Right cardiac atrium (tissue), 5 donors: ENCODE data around the gene SOCS6. TPM values are rescaled to one million over a fixed set of nuclear protein-coding genes. Genes with fewer than 3 reads are reported as not detected.
"Not testable (repeated sequence)": the region's sequence is repeated elsewhere in the genome, so short reads cannot be mapped to it uniquely, and the experiment has no call there.

ENCODE experiments used
- ATAC-seq, 2 donors: fragments of 200-7000 bp; cut with Tn5 transposase; one replicate each; pipeline versions ENCODE4 v1.8.0 to v1.9.1; 2020; ENCODE audit warnings: moderate library complexity in 2 of 2, mild to moderate bottlenecking in 1 of 2
- DNase-seq, 3 donors: peaks; one replicate each; pipeline ENCODE4 v3.0.0-alpha.2; 2020
- H3K27ac ChIP-seq: one replicate; pipeline ENCODE4 v1.5.1; 2013; ENCODE audit warnings: mild to moderate bottlenecking, low read length, control low read depth, moderate library complexity
- H3K27me3 ChIP-seq: one replicate; pipeline ENCODE4 v1.6.1; 2013; ENCODE audit not compliant: control insufficient read depth, insufficient read depth
- H3K4me1 ChIP-seq: one replicate; pipeline ENCODE4 v1.6.1; 2013; ENCODE audit warnings: low read length; ENCODE audit not compliant: control insufficient read depth, insufficient read depth
- H3K4me3 ChIP-seq: one replicate; pipeline ENCODE4 v1.5.1; 2013; ENCODE audit warnings: low read length, control low read depth
- H3K9me3 ChIP-seq: one replicate; pipeline ENCODE4 v1.6.1; 2013; ENCODE audit warnings: low read length; ENCODE audit not compliant: control insufficient read depth
- WGBS: extraction: QIAGEN DNeasy Blood & Tissue Kit; methylation state at CpG from one replicate; pipeline ENCODE4 v1.1.7; 2013; 5-methylcytosine and 5-hydroxymethylcytosine counted together
- intact Hi-C, 4 donors: fragments of 100-400 bp; cut with DNase I; formaldehyde crosslinking; loops; one replicate each; pipeline versions ENCODE4 v1.11.0 to v1.14.0; 2022 to 2023
- polyA plus RNA-seq: library from polyadenylated mRNA; stranded (reverse); fragments of 200-250 nt; gene quantifications from one replicate; pipeline ENCODE4 v1.2.3, GENCODE V29; 2013
- total RNA-seq, 4 donors: library from RNA; stranded (reverse); fragmentation: NEBNext Ultra II Directional; extraction: Animal tissue kit (Norgen Biotek cat#: 25700); gene quantifications; one replicate each; pipeline ENCODE4 v1.2.1, GENCODE V29; 2021
- donor health status: healthy with polysubstance abuse.
- donor health status: DM: no; HTN: yes; CAD: no.
- donor health status: DM: no; HTN: no; CAD: no.
- donor health status: DM: no; HTN: yes; CAD: no; lungs with severe emphysema.
- donor health status: DM: yes; HTN: yes; CAD: no.

The SOCS6 gene
- total and polyA plus RNA-seq, 5 donors: 7.8 to 22.8 (median 18.8) TPM

- WGBS: 88% methylated on average over 4 of the region's 4 CpGs
- H3K4me3 ChIP-seq: no peak overlapping the region
- intact Hi-C loops: no loop called here
- peaks cover 4% of the 10 kb centered on the region for H3K4me1 ChIP-seq
- ATAC-seq (no peak), DNase-seq (no peak)
- no peak overlapping the region for H3K27ac ChIP-seq
- no peaks in the 10 kb centered on the region for H3K27me3 ChIP-seq
- H3K9me3 ChIP-seq: no peaks in the 10 kb centered on the region
Measured at GRCh38 chr18:70362258-70362657, 73.4 kb downstream of the SOCS6 start.

- intact Hi-C loops: no loop called here
- no peak for DNase-seq
- WGBS: 81% methylated on average over 2 of the region's 2 CpGs
Measured at GRCh38 chr18:70363861-70364260, 75.0 kb downstream of the SOCS6 start.

GRCh38 chr18:70365361-70365760, 76.5 kb downstream of the SOCS6 start:
- Histone ChIP-seq H3K4me1 (peaks cover 4% of the 10 kb centered on the region), H3K4me3 (no peak overlapping the region), H3K27me3 (no peaks in the 10 kb centered on the region), H3K27ac (no peak overlapping the region), H3K9me3 (no peaks in the 10 kb centered on the region)
- ATAC-seq: no peak
- WGBS: 90% methylated on average over 3 of the region's 3 CpGs
- intact Hi-C loops: no loop called here
- no peak for DNase-seq

More at GRCh38 chr18:70363861-70364260, 75.0 kb downstream of the SOCS6 start:
- Histone ChIP-seq H3K27me3 (no peaks in the 10 kb centered on the region), H3K4me3 (no peak overlapping the region), H3K27ac (no peak overlapping the region), H3K9me3 (no peaks in the 10 kb centered on the region), H3K4me1 (peaks cover 4% of the 10 kb centered on the region)
- ATAC-seq: no peak

DNA sequence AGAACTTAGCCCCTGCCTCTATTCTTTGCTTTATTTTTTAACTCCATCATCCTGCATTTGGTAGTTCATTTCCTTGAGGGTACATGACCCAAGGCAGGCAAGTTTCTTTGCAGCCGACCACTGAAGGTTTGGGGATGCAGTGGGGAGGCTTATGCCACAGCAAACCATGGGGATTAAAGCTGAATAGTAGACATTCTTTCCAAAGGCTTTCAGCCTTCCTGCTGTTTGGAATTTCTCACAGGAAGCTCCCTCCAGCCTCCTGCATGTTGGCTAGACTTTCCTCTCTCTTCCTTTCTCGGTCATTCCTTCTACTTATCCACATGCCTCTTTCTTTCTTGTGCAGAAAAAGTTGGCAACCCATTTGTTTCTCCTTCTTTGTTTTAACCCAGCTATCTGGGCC, 77.3 kb downstream of the SOCS6 start:
- Histone ChIP-seq H3K27ac (no peak overlapping the region), H3K4me3 (no peak overlapping the region), H3K9me3 (no peaks in the 10 kb centered on the region), H3K4me1 (peaks cover 4% of the 10 kb centered on the region), H3K27me3 (no peaks in the 10 kb centered on the region)
- 39% methylated on average over 2 of the region's 2 CpGs for WGBS
- ATAC-seq: no peak
- intact Hi-C loops: no loop called here
- DNase-seq: no peak

DNA sequence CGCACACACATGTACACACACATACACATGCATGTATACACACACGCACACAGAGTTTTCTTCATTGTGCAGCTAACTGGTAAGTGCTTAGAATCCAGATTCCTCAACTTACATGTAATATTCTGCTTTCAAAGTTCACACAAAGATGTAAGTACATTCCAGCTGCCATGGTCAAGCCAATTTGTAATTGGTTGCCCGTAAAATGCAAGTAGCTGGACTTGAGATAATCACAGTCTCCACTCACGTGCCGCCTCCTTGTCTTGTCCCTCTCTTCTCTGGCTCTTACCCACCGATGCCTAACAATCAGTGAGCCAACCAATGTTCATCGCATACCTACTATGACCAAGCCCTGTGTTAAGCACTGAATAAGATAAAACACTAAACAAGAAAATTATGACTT, 77.8 kb downstream of the SOCS6 start:
- Histone ChIP-seq H3K27me3 (no peaks in the 10 kb centered on the region), H3K4me3 (no peak overlapping the region), H3K4me1 (peaks cover 4% of the 10 kb centered on the region), H3K9me3 (no peaks in the 10 kb centered on the region), H3K27ac (no peak overlapping the region)
- WGBS: 60% methylated on average over 7 of the region's 7 CpGs
- DNase-seq (no peak), ATAC-seq (no peak)
- intact Hi-C loops: no loop called here

- ATAC-seq, intact Hi-C loops, H3K4me1 ChIP-seq, H3K4me3 ChIP-seq, DNase-seq, H3K27me3 ChIP-seq, H3K9me3 ChIP-seq, H3K27ac ChIP-seq: not testable (repeated sequence)
- WGBS: 93% methylated on average over 3 of the region's 3 CpGs
Measured at GRCh38 chr18:70367344-70367743, 78.5 kb downstream of the SOCS6 start.

DNA sequence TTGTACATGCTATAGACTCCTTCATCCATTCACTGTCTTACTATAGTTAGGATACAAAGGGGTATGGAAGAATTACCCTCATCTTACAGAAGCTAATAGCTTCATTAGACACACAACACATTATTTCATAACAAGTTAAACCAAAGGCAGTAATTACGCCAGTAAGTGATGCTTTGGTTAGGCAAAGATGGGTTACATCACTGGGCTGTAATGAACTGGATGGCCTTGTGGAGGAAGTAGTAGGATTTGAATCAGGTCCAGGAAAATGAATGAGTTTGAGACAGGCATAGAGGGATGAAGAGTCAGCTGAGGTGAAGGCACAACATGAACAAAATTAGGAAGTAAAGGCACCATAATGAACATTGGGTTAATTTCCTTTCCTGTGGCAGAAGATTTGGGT, 80.1 kb downstream of the SOCS6 start:
- intact Hi-C loops: no loop called here
- H3K4me1 ChIP-seq: peaks cover 4% of the 10 kb centered on the region
- no peak overlapping the region for H3K4me3 ChIP-seq
- no peak for DNase-seq
- no peaks in the 10 kb centered on the region for H3K9me3 ChIP-seq
- no peak overlapping the region for H3K27ac ChIP-seq
- no peaks in the 10 kb centered on the region for H3K27me3 ChIP-seq
- 71% methylated on average over 1 of the region's 1 CpG for WGBS
- no peak for ATAC-seq

DNA sequence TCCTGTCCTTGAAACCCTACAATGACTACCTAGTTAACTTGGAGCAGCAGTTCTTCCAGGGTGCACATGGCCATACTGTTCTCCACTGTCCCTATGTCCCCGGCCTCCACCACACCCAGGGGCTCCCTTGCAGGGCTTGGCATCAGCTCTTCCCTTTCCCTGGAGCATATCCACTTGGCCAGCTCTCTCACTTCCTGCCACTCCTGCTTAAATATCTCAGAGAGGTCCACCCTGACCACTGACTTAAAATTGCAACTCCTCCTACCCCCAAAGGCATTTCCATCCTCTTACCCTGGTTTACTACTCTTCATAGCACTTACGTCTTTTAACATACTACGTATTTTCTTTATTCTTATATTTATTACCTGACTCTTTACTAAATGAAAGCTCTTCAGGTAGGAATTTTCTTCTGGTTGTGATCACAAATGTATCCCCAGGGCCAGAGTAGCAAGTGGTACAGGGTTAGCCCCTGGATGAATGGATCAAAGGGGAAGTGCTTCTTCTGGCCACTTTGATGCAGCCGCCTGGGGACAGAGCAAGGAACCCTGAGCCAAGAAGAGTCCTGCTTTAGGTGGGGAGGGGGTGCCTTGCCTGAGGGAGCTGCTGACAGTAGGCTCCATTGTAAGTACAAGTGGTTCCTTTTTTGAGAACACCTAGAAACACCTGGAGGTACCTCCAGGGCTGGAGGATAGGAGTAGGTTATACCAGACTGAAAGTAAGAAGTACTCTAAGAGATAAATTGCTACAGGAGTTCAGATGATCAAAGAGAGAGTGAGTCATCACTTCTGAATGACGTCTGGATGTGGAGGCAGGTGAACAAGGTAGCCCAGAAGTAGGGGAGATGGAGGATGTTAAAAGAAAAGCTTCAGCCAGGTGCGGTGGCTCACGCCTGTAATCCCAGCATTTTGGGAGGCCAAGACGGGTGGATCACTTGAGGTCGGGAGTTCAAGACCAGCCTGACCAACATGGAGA, 82.2 kb downstream of the SOCS6 start:
- no peaks in the 10 kb centered on the region for H3K27me3 ChIP-seq
- no peak overlapping the region for H3K4me3 ChIP-seq
- WGBS: 86% methylated on average over 9 of the region's 9 CpGs
- no peak overlapping the region for H3K27ac ChIP-seq
- intact Hi-C loops: no loop called here
- no peaks in the 10 kb centered on the region for H3K9me3 ChIP-seq
- H3K4me1 ChIP-seq: peaks cover 4% of the 10 kb centered on the region
- ATAC-seq: peak in 1 of 2 donors; percentile 32
- DNase-seq: no peak

DNA sequence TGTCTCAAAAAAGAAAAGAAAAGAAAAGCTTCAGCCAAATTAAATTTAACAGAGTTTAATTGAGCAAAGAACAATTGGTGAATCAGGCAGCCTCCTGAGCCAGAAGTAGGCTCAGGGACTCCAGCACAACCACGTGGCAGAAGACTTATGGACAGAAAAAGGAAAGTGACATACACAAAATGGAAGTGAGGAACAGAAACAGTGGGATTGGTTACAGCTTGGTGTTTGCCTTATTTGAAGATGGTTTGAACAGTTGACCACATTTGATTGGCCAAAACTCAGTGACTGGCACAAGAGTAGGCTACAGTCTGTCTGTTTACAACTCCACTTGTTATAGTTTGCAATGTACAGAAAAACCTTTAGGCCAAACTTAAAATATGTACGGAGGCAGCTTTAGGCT, 83.1 kb downstream of the SOCS6 start:
- H3K27ac ChIP-seq: no peak overlapping the region
- no peaks in the 10 kb centered on the region for H3K9me3 ChIP-seq
- no peak overlapping the region for H3K4me3 ChIP-seq
- ATAC-seq (no peak), DNase-seq (no peak)
- H3K27me3 ChIP-seq: no peaks in the 10 kb centered on the region
- no peaks in the 10 kb centered on the region for H3K4me1 ChIP-seq
- WGBS: 72% methylated on average over 2 of the region's 2 CpGs
- intact Hi-C loops: no loop called here

GRCh38 chr18:70372450-70373041, 83.7 kb downstream of the SOCS6 start:
- Histone ChIP-seq H3K4me3 (no peak overlapping the region), H3K9me3 (no peaks in the 10 kb centered on the region), H3K27me3 (no peaks in the 10 kb centered on the region), H3K4me1 (no peaks in the 10 kb centered on the region), H3K27ac (no peak overlapping the region)
- 92% methylated on average over 2 of the region's 2 CpGs for WGBS
- ATAC-seq (no peak), DNase-seq (no peak)
- intact Hi-C loops: no loop called here

- no peaks in the 10 kb centered on the region for H3K27me3 ChIP-seq
- 54% methylated on average over 5 of the region's 5 CpGs for WGBS
- intact Hi-C loops: no loop called here
- H3K4me3 ChIP-seq: no peak overlapping the region
- H3K27ac ChIP-seq: no peak overlapping the region
- DNase-seq (no peak), ATAC-seq (no peak)
- H3K4me1 ChIP-seq: no peaks in the 10 kb centered on the region
- H3K9me3 ChIP-seq: no peaks in the 10 kb centered on the region
Measured at GRCh38 chr18:70373042-70373519, 84.2 kb downstream of the SOCS6 start.
